HepG2 (cell line): ENCODE results near the gene NECTIN2. TPM values are rescaled to one million over a fixed set of nuclear protein-coding genes. Genes with fewer than 3 reads are reported as not detected.

Source experiments
- ARNT ChIP-seq: fragments of 450-650 bp; IDR thresholded peaks from 2 replicates; pipeline ENCODE4 v1.6.1; 2017
- CTCF ChIP-seq: sonication (generic); formaldehyde crosslinking; IDR thresholded peaks from 2 replicates; pipeline ENCODE4 v1.5.0; 2020; ENCODE audit warnings: mild to moderate bottlenecking, missing genetic modification reagents, moderate library complexity
- EEA1 ChIP-seq: sonication (generic); formaldehyde crosslinking; IDR thresholded peaks from 2 replicates; pipeline ENCODE4 v1.5.1; 2020; ENCODE audit warnings: mild to moderate bottlenecking, missing genetic modification reagents, borderline replicate concordance
- FOXO4 ChIP-seq: sonication (generic); formaldehyde crosslinking; conservative IDR thresholded peaks from 2 replicates; pipeline ENCODE4 v1.8.1; 2023; ENCODE audit warnings: missing genetic modification reagents
- GLI4 ChIP-seq: sonication (generic); formaldehyde crosslinking; IDR thresholded peaks from 2 replicates; pipeline ENCODE4 v1.5.1; 2020; ENCODE audit warnings: missing genetic modification reagents, mild to moderate bottlenecking, moderate library complexity, borderline replicate concordance
- GRHL1 ChIP-seq: sonication (generic); formaldehyde crosslinking; conservative IDR thresholded peaks from 2 replicates; pipeline ENCODE4 v1.8.0; 2022; ENCODE audit warnings: missing genetic modification reagents
- MAFG ChIP-seq: sonication (generic); formaldehyde crosslinking; IDR thresholded peaks from 2 replicates; pipeline ENCODE4 v1.5.1; 2020; ENCODE audit warnings: mild to moderate bottlenecking, missing genetic modification reagents
- MEF2D ChIP-seq: sonication (generic); formaldehyde crosslinking; IDR thresholded peaks from 2 replicates; pipeline ENCODE4 v1.5.1; 2020; ENCODE audit warnings: mild to moderate bottlenecking, missing genetic modification reagents
- MIXL1 ChIP-seq: IDR thresholded peaks from 2 replicates; pipeline ENCODE4 v1.6.1; 2016
- NCOA5 ChIP-seq: sonication (generic); formaldehyde crosslinking; IDR thresholded peaks from 2 replicates; pipeline ENCODE4 v1.4.0; 2020; ENCODE audit warnings: missing genetic modification reagents
- POGZ ChIP-seq: sonication (generic); formaldehyde crosslinking; IDR thresholded peaks from 2 replicates; pipeline ENCODE4 v1.4.0; 2020; ENCODE audit warnings: mild to moderate bottlenecking, missing genetic modification reagents
- RCOR2 ChIP-seq: IDR thresholded peaks from 2 replicates; pipeline ENCODE4 v1.6.1; 2016; ENCODE audit warnings: missing biosample characterization, missing genetic modification reagents
- SRY ChIP-seq: sonication (generic); formaldehyde crosslinking; IDR thresholded peaks from 2 replicates; pipeline ENCODE4 v1.8.0; 2022; ENCODE audit warnings: mild to moderate bottlenecking, missing genetic modification reagents
- THRA ChIP-seq: sonication (generic); formaldehyde crosslinking; IDR thresholded peaks from 2 replicates; pipeline ENCODE4 v1.4.0; 2020; ENCODE audit warnings: missing genetic modification reagents, borderline replicate concordance
- ZBTB2 ChIP-seq: sonication (generic); formaldehyde crosslinking; IDR thresholded peaks from 2 replicates; pipeline ENCODE4 v1.8.0; 2022; ENCODE audit warnings: low read depth, missing genetic modification reagents
- ZBTB20 ChIP-seq: sonication (generic); formaldehyde crosslinking; IDR thresholded peaks from 2 replicates; pipeline ENCODE4 v1.8.1; 2023; ENCODE audit warnings: missing genetic modification reagents, low read depth, mild to moderate bottlenecking, borderline replicate concordance
- ZBTB37 ChIP-seq: sonication (generic); formaldehyde crosslinking; IDR thresholded peaks from 2 replicates; pipeline ENCODE4 v1.4.0; 2020; ENCODE audit warnings: mild to moderate bottlenecking, missing genetic modification reagents
- ZFP37 ChIP-seq: sonication (generic); formaldehyde crosslinking; IDR thresholded peaks from 2 replicates; pipeline ENCODE4 v1.4.0; 2020; ENCODE audit warnings: missing genetic modification reagents, borderline replicate concordance
- ZNF138 ChIP-seq: sonication (generic); formaldehyde crosslinking; IDR thresholded peaks from 2 replicates; pipeline ENCODE4 v1.5.0; 2020; ENCODE audit warnings: mild to moderate bottlenecking, low read depth, missing genetic modification reagents
- ZNF260 ChIP-seq: sonication (generic); formaldehyde crosslinking; IDR thresholded peaks from 2 replicates; pipeline ENCODE4 v1.4.0; 2020; ENCODE audit warnings: missing genetic modification reagents, low read depth, mild to moderate bottlenecking, borderline replicate concordance
- ZNF619 ChIP-seq: sonication (generic); formaldehyde crosslinking; IDR thresholded peaks from 2 replicates; pipeline ENCODE4 v1.4.0; 2020; ENCODE audit warnings: mild to moderate bottlenecking, missing genetic modification reagents
- polyA plus RNA-seq, 8 experiments: library from polyadenylated mRNA; depleted of rRNA in 3 of 8; stranded (reverse) in 7 of 8; unstranded in 1 of 8; fragments of >200 nt; fragmentation: Illumina TruSeq in 4 of 8; extraction: Trizol in 4 of 8; gene quantifications; 2 replicates each; pipeline versions ENCODE4 v1.2.1 to v1.2.3, GENCODE V29; 2011 to 2016; ENCODE audit warnings: low read depth in 4 of 8, missing spikeins in 1 of 8, mixed read lengths in 1 of 8; ENCODE audit not compliant: insufficient read depth in 1 of 8
- total RNA-seq, 5 experiments: library from RNA; depleted of rRNA; stranded (reverse); fragments of >200 nt; fragmentation: Illumina TruSeq; extraction: Trizol; gene quantifications; 2 replicates each; pipeline ENCODE4 v1.2.3, GENCODE V29; 2016; ENCODE audit warnings: low read depth in 1 of 5

NECTIN2 gene
- total and polyA plus RNA-seq, 2 of the 13 experiments (the other 11 are each of a cell fraction or from before 2014, with no cell fraction given): 75.4 to 114 TPM

- TF ChIP-seq MEF2D (CRISPR knock-in tag): no peak
- TF ChIP-seq ZNF260 (CRISPR knock-in tag): no peak
- TF ChIP-seq THRA (CRISPR knock-in tag): no peak
- TF ChIP-seq MIXL1 (CRISPR knock-in tag): peak; percentile 62; the same call in 1 of the 2 replicates
- no peak for TF ChIP-seq MAFG (CRISPR knock-in tag)
- no peak for TF ChIP-seq RCOR2
- no peak for TF ChIP-seq ZNF619 (CRISPR knock-in tag)
- no peak for TF ChIP-seq GLI4 (CRISPR knock-in tag)
- no peak for TF ChIP-seq GRHL1 (CRISPR knock-in tag)
- no peak for TF ChIP-seq ZFP37 (CRISPR knock-in tag)
- no peak for TF ChIP-seq FOXO4 (CRISPR knock-in tag)
- no peak; the same call in 1 of the 2 replicates for TF ChIP-seq EEA1 (CRISPR knock-in tag)
- TF ChIP-seq ARNT: no peak
- no peak for TF ChIP-seq ZBTB2
- peak; percentile 7; the same call in 1 of the 2 replicates for TF ChIP-seq CTCF (CRISPR knock-in tag)
- TF ChIP-seq ZBTB37 (CRISPR knock-in tag): no peak
- TF ChIP-seq POGZ (CRISPR knock-in tag): no peak
- no peak for TF ChIP-seq NCOA5 (CRISPR knock-in tag)
- peak; percentile 18; the same call in 1 of the 2 replicates for TF ChIP-seq ZBTB20 (CRISPR knock-in tag)
- no peak for TF ChIP-seq ZNF138 (CRISPR knock-in tag)
- TF ChIP-seq SRY (CRISPR knock-in tag): no peak; the same call in 1 of the 2 replicates
These were observed 59.5 kb downstream of the NECTIN2 start, which contains the start of gene APOE (continued) for GRCh38 chr19:44905437-44906160.
